NCI-H1417 treated with DMSO at 0.1 percent for 48 hours (cell line): ENCODE measurements around the gene SMIM44.

ENCODE experiments used
- DNase-seq: peaks from one replicate; lab custom pipeline; 2025; lab: John Stamatoyannopoulos, UW

Gene SMIM44

DNA sequence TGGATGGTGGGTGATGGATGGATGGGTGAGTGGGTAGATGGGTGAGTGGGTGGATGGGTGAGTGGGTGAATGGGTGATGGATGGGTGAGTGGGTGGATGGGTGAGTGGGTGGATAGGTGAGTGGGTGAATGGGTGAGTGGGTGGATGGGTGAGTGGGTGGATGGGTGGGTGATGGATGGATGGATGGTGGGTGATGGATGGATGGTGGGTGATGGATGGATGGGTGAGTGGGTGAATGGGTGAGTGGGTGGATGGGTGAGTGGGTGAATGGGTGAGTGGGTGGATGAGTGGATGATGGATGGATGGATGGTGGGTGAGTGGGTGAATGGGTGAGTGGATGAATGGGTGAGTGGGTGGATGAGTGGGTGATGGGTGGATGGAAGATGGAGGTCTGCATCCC is 5.7 kb downstream of the SMIM44 start:
- no peak for DNase-seq

DNA sequence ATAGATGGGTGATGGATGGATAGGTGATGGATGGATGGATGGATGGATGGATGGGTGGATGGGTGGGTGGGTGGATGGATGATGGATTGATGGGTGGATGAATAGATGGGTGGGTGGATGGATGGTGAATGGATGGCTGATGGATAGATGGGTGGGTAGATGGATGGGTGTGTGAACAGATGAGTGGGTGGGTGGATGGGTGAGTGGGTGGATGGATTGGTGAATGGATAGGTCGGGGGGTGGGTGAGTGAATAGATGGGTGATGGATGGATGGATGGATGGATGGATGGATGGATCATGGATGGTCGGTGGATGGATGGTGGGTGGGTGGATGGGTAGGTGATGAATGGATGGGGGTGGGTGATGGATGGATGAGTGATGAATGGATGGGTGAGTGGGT is 6.4 kb downstream of the SMIM44 start:
- no peak for DNase-seq

DNA sequence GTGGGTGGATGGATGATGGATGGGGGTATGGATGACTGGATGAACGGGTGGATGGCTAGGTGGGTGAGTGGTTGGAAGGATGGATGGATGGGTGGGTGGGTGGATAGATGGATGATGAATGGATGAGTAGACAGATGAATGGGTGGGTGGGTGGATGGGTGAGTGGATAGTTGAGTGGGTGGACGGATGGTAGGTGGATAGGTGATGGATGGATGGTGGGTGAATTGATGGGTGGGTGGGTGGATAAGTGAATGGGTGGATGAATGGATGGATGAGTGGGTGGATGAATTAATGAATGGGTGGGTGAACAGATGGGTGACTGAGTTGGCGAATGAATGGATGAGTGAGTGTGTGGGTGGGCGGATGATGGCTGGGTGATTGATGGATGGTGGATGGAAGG is 7.8 kb downstream of the SMIM44 start:
- DNase-seq, result no peak

DNA sequence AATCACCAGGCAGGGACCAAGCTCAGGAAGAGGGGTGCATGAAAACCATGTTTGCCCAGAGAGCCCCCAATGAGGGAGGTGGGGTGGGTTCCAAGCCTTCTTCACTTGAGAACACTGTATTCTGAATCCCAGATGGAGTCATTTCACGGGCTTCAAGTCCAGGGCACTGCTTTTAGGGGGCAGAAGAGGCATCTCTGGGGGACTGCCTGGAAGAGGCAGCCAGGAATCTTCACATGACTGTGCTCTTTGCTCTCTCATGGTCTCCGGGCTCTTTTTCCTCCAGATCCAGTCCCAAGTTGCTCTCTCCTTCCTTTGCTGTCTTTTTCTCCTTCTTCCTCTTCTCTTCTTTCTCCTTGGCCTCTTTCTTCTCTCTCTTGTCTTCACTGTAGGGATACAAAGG is 8.6 kb downstream of the SMIM44 start:
- no peak for DNase-seq

DNA sequence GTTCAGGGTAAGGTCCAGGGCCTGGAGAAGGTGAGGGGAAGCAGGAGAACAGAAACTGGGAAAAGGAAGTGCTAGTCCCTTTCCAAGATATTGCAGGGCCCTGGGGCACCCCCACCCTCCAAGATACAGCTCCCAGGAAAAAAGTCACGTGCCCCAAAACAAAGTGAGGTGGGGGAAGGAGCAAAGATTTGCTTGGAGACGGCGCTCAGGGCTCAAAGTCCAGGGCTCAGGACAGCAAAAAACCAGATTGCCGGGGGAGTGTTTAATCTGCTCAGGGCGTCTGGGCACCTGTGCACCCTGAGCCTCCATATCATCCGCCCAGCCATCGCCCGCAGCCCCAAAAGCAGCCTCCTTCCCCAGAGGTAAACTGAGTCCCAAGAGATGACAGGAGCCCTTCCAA is 9.2 kb downstream of the SMIM44 start:
- DNase-seq, result no peak

DNA sequence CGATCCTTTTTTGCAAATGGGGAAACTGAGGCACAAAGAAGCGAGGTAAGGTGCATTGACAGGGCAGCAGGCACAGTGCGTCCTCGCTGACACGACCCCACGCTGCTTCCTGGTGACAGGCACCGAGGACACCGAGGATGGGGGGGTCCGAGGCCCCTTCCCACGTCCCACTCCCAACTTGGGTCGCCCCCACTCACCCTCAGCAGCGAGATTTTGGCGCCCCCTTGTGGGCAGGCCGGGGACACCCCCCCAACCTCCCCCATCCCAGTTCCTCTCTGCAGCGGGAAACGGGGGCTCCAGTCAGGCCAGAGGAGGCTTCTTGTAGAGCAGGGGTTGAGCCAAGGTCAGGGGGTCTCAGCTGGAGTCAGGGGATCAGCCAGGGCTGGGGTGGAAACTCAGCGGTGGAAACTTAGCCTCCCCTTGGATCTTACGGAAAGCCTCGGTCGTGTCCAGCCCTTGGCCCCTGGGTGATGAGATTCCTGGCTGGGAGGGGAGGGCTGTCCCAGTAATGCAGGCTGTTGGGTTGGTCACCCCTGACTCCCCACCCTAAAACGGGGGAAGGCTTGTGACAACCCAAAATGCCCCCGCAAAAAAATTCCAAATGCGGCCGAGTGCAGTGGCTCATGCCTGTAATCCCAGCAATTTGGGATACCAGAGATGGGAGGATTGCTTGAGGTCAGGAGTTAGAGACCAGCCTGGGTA is 11.1 kb downstream of the SMIM44 start:
- no peak for DNase-seq

DNA sequence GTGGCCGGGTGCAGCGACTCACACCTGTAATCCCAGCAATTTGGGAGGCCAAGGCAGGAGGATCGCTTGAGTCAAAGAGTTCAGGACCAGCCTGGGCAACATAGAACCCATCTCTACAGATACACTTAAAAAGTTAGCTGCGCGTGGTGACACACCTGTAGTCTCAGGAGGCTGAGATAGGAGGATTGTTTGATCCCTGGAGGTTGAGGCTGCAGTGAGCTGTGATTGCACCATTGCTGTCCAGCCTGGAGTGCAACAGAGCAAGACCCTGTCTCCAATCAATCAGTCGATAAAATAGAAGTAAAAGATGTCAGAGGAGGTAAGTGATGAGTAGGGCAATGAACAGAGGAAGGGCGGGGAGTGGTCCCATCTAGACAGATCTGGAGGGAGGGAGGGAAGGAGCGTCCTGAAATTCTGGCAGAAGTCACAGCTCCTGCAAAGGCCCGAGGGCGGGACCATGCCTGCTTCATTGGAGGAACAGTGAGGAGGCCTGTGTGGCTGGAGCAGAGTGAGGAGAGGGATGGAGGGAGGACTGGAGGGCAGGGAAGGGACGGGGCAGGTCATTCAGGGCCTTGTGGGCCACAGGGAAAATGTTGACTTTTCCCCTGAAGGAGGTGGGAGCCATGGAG is 12.6 kb downstream of the SMIM44 start:
- DNase-seq, result no peak

DNA sequence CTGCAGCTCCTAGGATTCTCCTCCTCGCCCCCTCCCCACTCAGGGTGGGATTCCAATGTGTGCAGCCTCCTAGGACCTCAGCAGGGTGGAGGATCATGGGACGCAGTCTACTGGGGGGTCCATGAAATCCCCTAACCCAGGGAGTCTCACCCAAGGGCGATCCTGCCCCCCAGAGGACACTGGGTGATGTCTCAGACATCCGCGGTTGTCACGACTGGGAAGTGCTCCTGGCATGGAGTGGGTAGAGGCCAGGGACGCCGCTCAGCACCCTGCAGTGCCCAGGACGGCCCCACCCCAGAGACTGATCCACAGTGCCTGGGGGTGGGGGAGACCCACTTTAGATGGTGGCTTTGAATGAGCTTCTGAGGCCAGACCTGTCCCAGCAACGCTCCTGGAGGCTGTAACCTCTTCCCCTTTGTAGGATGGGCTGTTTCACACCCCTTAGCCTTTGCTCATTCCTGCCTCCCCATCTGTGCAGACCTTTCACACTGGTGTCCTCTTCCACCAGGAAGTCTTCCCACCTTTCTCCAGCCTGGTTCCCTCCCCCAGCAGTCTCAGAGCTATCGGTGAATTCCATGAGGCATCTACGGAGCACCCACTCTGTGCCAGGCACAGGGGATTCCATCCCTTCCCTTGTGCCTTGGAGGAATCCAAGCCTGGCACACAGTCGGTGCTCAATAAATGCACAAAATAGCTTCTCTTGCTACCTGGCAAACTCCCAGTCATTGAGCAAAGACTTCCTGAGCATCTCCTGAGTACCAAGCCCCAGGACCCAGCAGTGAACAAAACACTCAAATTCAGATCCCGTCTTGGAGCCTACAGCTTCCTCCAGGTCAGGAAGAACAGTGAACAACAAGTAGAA is 13.4 kb downstream of the SMIM44 start:
- DNase-seq, result no peak

DNA sequence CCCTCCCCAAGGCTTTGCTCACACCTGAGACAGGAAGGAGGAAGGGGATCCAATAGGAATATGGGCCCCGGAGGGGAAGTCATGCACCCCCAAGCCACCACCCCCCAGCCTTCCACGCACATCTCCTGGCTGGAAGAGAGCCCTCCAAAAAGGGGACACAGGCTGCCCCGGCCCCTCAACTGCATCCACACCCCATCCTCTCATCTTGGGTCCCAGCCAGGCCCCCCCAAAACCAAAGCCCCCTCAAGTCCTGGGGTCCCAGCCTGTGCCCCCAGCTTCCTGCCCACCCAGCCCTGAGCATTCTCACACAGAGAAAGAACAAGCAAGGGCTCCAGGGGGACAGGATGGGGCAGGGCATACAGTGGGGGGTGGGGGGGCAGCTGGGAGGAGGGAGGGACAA is 15.0 kb downstream of the SMIM44 start:
- no peak for DNase-seq

DNA sequence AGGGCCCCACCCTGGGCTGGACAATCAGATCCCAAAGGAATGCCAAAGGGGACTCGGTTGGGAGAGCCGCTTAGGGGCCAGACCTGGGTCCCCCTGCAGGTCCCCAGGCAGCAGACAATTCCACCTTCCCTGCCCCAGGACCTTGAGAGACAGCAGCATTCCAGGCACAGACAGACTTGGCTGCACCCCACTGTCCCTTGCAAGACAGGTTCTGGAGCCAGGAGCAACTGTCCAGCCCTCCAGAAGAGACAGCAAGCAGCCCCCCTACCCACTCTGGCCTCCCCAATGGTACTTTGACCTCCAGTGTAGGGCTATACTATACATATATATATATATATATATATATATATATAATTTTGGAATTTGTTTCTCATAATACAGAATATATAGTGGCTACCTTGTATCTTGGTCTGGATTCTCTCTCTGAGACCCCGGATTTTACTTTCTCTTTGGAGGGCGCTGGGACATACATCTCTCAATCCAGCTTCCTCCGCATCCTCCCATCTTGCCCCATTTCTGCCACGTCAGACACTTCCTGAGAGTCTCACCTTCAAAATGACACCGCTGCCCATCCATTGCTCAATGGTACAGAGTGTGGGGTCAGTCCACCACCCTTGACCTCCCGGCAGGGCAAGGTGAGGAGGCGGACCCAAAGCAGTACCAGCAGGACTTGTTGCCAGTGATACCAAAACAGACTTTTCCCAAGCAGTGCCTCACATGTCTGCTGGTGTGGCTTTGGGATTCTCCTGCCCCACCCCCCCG is 15.6 kb downstream of the SMIM44 start:
- DNase-seq, result no peak

DNA sequence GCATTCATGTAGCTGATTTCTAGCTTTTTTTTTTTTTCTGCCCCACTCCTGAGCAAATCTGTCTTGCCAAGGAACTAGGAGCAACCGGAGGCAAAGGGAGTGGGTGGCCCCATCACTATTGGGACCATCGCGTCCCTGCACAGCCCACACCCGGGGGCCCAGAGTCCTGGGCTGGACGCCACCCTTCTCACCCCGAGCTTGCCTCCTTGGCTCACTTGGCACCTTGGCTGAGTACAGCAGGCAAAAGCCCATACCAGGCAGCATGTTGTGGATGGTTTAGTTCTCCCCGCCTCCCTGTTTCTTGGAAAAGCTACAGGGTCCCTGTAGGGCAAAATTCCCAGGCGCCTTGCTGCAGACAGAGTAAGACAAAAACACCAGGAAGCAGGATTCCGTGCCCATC is 16.6 kb downstream of the SMIM44 start:
- DNase-seq, result no peak

DNA sequence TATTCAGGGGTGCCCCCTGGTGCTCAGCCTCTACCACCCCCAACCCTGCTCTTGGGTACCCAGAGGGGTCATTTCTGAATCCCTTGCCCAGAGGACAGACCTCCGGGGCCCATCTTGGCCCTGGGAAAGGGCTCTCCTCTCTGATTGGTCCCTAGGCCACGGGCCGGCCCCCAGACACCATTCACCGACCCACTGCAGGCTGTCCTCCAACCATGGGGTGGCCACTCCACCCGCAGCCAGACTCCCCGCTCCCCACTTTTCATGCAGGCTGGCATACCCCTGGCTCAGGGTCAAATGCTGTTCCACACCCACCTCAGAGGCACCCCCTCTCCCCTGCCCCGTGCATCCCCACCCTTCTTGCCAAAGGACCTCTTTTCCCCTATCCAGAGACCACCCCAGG is 17.7 kb downstream of the SMIM44 start:
- no peak for DNase-seq

DNA sequence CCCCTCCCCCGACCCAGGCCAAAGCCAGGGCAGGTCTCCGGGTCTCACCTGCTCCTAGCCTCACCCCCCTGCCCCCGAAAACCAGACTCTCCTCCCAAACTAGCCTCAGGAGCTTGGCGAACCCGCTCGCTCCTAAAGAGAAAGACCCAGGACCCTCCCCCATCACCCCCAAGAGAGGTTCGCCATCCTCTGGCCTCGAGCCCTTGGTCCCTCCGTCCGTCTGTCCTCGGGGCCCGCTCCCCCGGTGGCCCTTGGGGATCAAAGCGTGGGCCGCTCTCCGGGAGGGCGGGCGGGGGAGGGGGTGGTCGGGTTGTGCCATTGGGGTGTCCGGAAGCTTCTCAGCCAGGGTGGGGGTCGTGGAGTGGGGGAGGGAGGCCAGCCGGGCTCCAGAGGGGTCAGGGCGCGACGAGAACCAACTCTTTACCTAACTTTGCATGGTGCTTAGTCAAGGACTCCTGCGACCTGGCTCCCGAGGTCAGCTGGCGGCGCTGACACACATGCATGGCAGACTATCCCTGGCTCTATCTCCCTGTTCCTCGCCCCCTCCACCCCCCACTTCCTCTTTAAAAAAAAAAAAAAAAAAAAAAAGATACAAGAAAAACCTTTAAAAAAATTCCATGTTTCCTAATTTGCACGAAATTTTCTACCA is 18.5 kb downstream of the SMIM44 start:
- no peak for DNase-seq

DNA sequence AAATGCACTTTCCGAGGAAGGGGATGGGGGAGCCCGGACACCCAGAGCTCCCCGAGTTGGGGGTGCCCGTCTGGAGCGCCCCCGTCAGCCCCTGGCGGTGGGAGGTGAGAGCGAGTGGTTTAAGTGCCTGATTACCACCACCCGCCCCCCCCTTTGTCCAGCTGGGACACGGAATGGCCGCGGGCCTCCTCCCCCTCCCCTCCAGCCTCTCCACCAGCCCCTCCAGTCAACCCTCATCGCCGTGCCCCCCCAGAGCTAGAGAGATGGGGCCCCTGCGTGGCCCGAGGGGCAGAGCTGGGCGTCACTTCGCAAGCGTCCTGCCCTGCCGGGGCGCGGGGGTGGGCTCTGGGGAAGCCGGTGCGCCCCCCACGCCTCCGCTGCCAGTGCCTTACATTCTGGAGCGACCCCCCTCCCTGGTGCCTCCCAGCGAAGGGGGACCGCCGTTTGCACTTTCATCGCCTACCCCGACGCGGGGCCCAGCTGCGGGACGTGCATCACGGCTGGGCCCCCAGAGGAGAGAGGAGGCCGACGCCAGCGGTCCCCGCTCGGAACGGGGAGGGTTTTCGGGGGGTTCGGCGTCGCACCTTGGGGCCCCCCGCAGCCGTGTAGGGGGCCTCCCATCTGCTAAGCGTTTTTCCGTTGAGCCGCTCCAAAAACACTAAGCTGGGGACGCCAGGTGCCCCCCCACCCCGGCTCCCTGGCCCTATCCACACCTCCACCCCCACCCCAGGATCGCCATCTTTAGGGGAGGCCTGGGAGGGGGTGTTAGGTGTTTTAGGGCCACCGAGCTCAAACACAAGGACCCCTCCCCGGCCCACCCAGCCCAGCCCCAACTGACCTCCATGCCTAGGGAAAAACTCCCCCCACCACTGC is 19.3 kb downstream of the SMIM44 start:
- DNase-seq, result no peak

DNA sequence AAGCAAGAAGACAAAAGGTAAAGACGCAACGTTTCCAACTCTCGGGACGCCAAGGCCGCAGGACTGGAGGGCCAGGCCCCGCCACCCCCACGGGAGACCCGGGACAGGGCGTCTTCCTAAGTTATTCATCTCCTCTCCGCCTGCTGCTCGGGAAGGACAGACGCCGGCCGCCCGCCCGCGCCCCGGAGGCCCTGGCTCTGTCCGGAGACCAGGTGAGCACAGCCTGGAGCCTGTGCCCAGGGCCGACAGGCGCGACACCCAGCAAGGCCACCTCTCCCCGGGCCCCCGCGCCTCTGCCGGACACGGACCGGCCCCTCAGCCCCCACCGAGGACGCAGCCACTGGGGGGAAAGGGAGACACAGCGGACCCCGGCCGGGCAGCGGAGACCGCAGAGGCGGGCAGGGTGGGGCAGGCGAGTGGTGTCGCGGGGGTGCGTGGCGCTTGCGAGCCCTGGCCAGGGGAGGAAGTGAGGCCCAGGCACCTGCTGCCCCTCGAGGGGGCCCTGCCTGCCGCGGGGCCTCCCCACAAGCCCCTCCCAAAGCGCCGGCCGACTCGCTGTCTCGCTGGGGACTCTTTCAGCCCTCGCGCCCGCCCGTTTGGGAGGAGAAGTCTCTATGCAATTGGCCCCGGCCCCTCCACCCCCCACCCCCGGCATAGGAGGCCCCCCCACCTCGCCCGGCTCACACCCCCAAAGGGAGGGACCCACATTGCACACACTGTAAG is 20.1 kb downstream of the SMIM44 start:
- no peak for DNase-seq

DNA sequence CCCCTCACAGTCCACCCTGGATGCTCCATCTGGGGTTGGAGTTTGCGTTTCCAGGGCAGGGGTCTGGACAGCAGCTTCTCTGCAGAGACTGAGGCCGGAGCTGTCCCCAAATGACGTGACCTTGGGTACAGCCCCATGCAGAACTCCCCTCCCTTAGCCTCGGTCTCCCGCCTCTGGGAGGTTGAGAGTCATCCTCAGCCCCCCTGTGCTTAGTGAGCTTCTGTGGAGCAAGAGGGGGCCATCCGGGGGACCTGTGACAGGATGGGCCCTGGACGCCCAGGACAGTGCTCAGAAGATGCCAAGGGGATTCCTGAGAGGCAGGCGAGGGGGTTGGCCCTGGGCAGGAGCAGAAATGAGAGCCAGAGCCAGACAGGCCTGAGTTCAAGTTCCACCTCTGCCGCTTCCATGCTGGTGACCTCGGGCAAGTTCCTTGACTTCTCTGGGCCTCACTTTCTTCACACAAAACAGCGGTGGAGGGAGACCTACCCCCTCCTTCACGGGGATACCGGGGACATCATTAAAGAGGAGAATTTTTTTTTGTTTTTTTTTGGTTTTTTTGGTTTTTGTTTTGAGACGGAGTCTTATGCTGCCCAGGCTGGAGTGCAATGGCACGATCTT is 23.2 kb downstream of the SMIM44 start:
- no peak for DNase-seq

DNA sequence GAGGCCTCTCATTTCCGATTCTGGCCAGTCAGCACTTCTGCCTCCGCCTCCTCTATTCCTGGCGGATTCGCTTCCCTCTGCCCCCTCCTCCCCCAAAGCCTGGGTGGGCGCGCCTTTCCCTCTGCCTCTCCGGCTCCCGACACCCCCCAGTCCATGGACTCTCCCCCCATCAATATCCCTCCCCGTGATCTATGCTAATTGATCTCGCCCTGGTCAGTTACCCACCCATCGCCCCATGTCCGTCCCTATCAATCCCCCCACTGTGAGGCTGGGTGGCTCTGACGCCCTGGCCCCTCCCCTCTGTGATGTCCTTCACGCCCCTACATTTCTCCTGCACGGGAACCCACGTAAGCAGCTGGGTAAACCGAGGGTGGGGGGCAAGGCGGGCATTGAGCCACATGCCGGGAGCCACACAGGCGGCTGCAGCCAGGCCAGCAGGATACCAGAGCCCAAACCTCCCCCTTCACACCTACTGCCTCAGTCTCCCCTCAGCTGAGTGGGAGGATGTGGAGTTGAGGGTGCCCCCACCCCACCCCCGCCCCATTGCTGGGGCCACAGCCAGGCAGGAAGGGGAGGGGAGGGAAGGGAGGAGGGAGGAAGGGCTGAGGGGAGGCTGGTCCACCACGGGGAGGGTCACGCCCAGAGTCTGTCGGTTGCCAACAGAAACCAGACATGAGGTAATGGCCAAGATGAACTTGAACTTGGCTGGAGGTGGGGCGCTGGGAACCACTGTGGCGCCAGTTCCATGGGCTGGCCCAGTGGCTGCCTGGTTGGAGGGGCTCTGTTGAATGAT is 24.0 kb downstream of the SMIM44 start:
- DNase-seq, result no peak

DNA sequence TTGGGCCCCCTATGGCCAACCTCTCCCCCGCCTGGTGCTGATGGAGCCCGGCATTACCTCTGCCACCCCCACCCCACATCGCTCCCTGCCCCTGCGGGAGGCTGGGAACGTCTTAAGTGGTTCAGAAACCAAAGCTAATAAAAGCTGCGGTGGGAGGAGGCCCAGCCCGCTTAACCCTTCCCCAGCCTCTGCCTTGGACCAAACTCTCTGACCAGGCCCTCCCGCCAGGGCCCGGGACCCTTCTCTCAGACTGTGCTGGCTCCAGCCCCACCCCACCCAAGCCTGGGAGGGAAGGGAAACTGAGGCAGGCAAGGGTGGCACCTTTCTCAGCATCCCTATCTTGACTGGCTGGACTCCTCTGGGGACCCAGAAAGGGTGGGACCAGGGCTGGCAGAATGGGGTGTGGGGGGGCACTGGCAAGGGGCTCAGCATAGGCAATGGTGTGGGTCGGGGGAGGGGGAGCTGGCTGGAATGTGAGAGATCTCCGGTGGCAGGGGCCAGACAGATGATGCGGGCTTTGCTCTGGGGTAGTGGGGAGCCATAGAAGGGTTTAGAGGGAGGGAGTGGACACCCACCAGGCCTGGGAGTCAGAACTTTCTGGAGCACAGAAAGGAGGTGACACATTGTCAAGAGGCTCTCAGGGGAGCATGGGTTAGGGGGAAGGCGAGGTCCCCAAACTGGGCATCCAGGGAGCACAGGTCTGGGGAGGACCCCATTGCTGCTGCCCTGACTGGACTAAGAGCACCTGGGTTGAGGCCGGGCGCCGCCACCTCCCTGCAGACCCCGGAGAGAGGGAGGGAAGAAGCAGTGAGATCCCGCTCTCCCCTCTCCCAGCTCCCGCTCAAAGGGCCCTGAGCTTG is 24.8 kb downstream of the SMIM44 start:
- no peak for DNase-seq
